Measurements from ENCODE around the gene HTR1D.

GRCh38 chr1:23202263-23202749, 15.0 kb downstream of the HTR1D start:
- TF ChIP-seq YY1 (IDR thresholded peaks at IDR 0.05; ENCODE audit: insufficient read depth, insufficient read length) (no peak), ZNF274 (IDR thresholded peaks at IDR 0.05; ENCODE audit: low read depth, low read length) (no peak)

Measured in NT2/D1 (cell line).